HEK293 (cell line): Measurements from ENCODE around the gene TFPT.

Experiments used
- CTCF ChIP-seq: fragments of 450-650 bp; formaldehyde crosslinking; IDR thresholded peaks from 2 replicates; pipeline ENCODE4 v1.5.1; 2016; ENCODE audit warnings: missing biosample characterization, missing genetic modification characterization
- ZFP69B ChIP-seq: fragments of 450-650 bp; formaldehyde crosslinking; IDR thresholded peaks from 2 replicates; pipeline ENCODE4 v1.5.1; 2016; ENCODE audit warnings: missing biosample characterization, missing genetic modification characterization
- ZNF16 ChIP-seq: fragments of 450-650 bp; formaldehyde crosslinking; IDR thresholded peaks from 2 replicates; pipeline ENCODE4 v1.5.1; 2016; ENCODE audit warnings: low read depth, missing biosample characterization, missing genetic modification characterization
- ZNF274 ChIP-seq, 2 experiments: fragments of 200-500 bp in 1 of 2; fragments of 450-650 bp in 1 of 2; sonication (Bioruptor generic) in 1 of 2; formaldehyde crosslinking in 1 of 2; IDR thresholded peaks; 2 replicates each; pipeline versions ENCODE4 v1.5.1 to v1.6.1; 2014 to 2016; ENCODE audit warnings: borderline replicate concordance in 1 of 2, inconsistent platforms in 1 of 2, low read length in 1 of 2, missing biosample characterization in 1 of 2, missing genetic modification characterization in 1 of 2
- ZNF280D ChIP-seq: fragments of 450-650 bp; formaldehyde crosslinking; IDR thresholded peaks from 2 replicates; pipeline ENCODE4 v1.5.1; 2016; ENCODE audit warnings: missing biosample characterization, missing genetic modification characterization
- ZNF292 ChIP-seq: fragments of 450-650 bp; formaldehyde crosslinking; IDR thresholded peaks from 2 replicates; pipeline ENCODE4 v1.5.1; 2016; ENCODE audit warnings: low read depth, missing biosample characterization, missing genetic modification characterization, borderline replicate concordance
- ZNF677 ChIP-seq: fragments of 450-650 bp; IDR thresholded peaks from 2 replicates; pipeline ENCODE4 v1.5.0; 2018; ENCODE audit warnings: missing biosample characterization, mild to moderate bottlenecking, missing genetic modification characterization, moderate library complexity
- ZNF701 ChIP-seq: fragments of 450-650 bp; formaldehyde crosslinking; IDR thresholded peaks from 2 replicates; pipeline ENCODE4 v1.5.1; 2016; ENCODE audit warnings: missing biosample characterization, missing genetic modification characterization

- TF ChIP-seq ZNF274 (IDR thresholded peaks at IDR 0.05; ENCODE audit: low read length) (no peak), ZNF274 (tag by site-specific recombination; IDR thresholded peaks at IDR 0.05; ENCODE audit: borderline replicate concordance) (no peak), CTCF (tag by site-specific recombination) (no peak), ZNF701 (no peak), ZNF280D (tag by site-specific recombination) (no peak), ZNF677 (no peak), ZNF292 (no peak), ZNF16 (tag by site-specific recombination) (no peak), ZFP69B (tag by site-specific recombination) (no peak)
Measured at GRCh38 chr19:54127688-54128440, 12.4 kb upstream of the TFPT start.
